Fibroblast of pulmonary artery (primary cell): ENCODE measurements around the gene TEX38.
A peak's percentile ranks its signal among the peaks of the same experiment; 100 is the strongest.

Experiments used
- DNase-seq: peaks from one replicate; pipeline ENCODE4 v3.0.0-alpha.2; 2010; ENCODE audit warnings: low read depth
- H3K4me3 ChIP-seq: replicated peaks from 2 replicates; pipeline ENCODE4 v1.5.1; 2011; ENCODE audit warnings: low read depth, mild to moderate bottlenecking, control low read depth, low read length, moderate library complexity
- TF ChIP-seq, protein P1 (sequence below): IDR thresholded peaks from 2 replicates; pipeline ENCODE4 v1.5.1; 2011; ENCODE audit warnings: mild to moderate bottlenecking, control low read depth, low read length, inconsistent platforms; ENCODE audit errors: missing control alignments

TEX38 gene

DNA sequence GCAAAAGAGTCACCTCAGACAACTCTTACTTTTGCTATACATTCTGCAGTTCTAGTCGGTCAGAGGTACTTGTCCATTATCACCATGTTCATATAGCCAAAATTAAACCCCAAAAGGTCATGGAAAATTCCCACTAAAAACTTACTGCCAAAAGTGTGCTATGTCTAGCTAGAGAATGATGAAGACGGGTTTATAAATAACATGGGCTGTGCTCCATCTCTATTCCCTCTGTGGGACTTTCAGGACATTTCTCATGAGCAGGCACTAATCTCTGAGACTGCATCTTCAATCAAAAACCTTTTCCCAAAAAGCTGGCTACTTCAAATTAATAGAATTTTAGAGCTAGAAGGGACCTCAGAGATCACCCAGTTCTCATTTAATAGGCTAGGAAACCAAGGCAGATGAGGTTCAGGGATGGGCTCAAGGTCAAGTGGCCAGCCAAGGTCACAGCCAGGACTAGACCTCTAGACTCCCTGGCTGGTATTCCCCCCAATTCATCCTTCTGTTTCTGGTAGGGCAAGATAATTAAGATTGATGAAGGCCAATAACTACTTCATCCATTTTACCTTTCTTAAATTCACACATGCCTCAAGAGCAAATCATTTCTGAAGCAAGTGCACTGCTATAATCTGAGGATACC, 34.1 kb upstream of the TEX38 start:
- DNase-seq: no peak
- no peak overlapping the region for H3K4me3 ChIP-seq
- TF ChIP-seq, protein P1, sequence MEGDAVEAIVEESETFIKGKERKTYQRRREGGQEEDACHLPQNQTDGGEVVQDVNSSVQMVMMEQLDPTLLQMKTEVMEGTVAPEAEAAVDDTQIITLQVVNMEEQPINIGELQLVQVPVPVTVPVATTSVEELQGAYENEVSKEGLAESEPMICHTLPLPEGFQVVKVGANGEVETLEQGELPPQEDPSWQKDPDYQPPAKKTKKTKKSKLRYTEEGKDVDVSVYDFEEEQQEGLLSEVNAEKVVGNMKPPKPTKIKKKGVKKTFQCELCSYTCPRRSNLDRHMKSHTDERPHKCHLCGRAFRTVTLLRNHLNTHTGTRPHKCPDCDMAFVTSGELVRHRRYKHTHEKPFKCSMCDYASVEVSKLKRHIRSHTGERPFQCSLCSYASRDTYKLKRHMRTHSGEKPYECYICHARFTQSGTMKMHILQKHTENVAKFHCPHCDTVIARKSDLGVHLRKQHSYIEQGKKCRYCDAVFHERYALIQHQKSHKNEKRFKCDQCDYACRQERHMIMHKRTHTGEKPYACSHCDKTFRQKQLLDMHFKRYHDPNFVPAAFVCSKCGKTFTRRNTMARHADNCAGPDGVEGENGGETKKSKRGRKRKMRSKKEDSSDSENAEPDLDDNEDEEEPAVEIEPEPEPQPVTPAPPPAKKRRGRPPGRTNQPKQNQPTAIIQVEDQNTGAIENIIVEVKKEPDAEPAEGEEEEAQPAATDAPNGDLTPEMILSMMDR: no peak

DNA sequence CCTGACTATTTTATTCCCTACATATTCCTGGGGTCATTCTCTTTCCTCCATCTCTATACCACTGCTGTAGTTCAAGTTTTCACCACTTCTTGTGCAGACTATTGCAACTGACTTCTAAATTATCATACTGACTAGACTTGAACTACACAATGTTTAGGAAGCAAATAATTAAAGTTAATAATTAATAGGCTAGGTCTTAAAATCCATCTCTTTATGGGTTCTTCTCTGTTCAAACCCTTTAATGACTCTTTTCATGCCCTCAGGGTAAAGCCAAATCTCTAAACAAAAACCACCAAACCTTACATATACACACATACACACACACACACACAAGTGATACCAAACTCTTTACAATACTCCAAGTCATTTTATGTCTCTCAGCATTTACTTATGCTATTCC, 32.7 kb upstream of the TEX38 start:
- no peak for DNase-seq
- TF ChIP-seq, protein P1: no peak
- no peak overlapping the region for H3K4me3 ChIP-seq

DNA sequence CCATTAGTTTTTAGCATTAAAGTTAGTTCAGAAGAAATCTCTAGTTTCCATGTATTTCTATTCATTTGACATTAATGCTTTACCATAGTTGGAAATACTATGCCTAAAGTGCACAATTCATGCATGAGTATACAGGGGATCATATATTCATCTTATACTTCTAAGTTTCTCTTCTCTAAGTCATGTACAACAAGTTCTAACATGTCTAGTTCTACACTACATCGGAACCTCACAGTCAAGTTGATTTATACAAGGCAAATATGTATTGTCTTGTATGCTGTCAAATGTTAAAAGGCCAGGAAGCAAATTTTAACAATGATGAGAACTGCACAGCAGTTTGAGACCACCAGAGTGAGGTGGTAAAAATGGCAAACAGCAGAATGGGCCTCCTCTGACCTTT, 32.1 kb upstream of the TEX38 start:
- TF ChIP-seq, protein P1: no peak
- H3K4me3 ChIP-seq: no peak overlapping the region
- DNase-seq: no peak

DNA sequence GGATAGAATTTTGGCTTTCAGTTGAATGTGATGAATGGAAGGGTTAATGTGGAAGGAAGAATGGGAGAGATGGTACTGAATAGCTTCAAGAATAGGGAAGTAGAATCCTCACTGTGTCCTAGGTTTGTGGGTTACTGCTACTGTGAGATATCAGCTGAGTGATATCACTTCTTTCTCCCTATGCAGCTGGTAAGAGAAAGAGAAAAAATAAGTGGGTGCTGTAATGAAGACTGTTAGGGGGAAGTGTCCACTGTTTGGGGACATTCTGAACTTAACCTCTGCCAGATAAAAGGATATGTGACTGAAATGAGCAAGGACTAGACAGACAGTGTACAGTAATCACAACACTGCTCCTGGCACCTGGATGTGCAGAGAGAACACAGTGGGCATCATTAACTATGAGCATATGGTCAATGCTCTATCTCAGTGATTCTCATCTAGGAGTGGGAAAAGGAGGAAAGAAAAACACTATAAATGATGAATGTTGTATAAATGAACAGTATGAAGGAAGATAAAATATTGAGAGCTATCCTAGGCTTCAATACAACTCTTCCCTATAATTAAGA, 29.5 kb upstream of the TEX38 start:
- no peak for DNase-seq
- H3K4me3 ChIP-seq: no peak overlapping the region
- TF ChIP-seq, protein P1: no peak

DNA sequence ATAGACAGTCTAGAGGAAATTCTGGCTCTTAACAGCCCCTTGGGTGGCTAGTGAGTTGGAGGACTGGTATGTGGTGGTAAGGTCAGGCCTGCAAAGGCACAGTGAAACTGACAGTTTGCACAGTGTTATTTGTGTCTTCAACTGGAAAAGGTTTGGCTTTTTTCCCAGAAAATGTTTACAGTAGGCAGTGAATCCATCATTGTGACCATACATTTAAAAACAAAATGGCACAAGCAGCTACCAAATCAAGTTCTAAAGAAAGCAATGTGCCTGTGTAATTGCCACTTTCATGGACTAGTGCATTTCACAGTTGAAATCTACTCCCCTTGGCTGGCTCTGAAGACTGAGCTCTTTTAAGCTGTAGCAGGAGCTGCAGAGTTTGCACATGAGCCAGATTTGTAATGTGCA, 28.3 kb upstream of the TEX38 start:
- TF ChIP-seq, protein P1: no peak
- DNase-seq: peak; percentile 79
- no peak overlapping the region for H3K4me3 ChIP-seq

DNA sequence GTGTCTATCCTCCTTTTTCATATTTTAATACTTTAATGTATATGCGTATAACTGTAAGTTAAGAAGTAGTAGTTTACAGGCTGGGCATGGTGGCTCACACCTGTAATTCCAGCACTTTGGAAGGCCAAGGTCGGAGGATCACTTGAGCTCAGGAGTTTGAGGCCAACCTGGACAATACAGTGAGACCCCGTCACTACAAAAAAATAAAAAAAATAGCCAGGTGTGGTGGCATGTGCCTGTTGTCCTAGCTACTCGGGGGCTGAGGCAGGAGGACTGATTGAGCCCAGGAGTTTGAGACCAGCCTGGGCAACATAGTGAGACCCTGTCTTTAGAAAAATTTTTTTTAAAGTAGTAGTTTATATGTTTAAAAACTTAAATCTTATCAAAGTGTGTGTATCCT, 25.8 kb upstream of the TEX38 start:
- no peak overlapping the region for H3K4me3 ChIP-seq
- DNase-seq: no peak
- TF ChIP-seq, protein P1: no peak

DNA sequence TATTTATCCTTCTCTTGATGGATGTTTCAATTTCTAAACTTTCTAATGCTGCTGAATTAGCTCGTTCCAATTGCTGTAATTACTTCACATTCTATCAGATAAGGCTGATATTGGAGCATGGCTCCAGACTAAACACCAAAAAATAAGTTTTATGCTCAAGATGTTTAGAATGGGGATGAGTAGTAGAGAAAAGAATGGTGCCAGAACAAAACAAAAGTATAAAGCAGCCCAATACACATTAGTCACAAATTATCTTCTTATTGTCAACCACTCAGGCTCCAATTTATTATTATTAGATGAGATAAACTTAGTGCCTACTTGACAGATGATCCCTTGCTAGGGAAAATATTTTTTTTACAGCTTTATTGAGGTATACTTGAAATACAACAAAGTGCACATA, 25.3 kb upstream of the TEX38 start:
- TF ChIP-seq, protein P1: no peak
- no peak overlapping the region for H3K4me3 ChIP-seq
- no peak for DNase-seq
